Urinary bladder (tissue), 4 donors: Measurements from ENCODE around the gene KRTAP12-1. TPM values are rescaled to one million over a fixed set of nuclear protein-coding genes. Genes with fewer than 3 reads are reported as not detected.
"Not testable (repeated sequence)": the region's sequence is repeated elsewhere in the genome, so short reads cannot be mapped to it uniquely, and the experiment has no call there.

Experiments used
- DNase-seq: peaks from one replicate; pipeline ENCODE4 v3.0.0-alpha.2; 2015; ENCODE audit errors: extremely low spot score
- H3K27ac ChIP-seq: one replicate; pipeline ENCODE4 v1.5.1; 2013; ENCODE audit warnings: low read depth, mild to moderate bottlenecking, moderate library complexity
- H3K36me3 ChIP-seq: one replicate; pipeline ENCODE4 v1.6.1; 2013; ENCODE audit warnings: mild to moderate bottlenecking, moderate library complexity; ENCODE audit not compliant: insufficient read depth
- H3K4me1 ChIP-seq: one replicate; pipeline ENCODE4 v1.6.1; 2013; ENCODE audit warnings: mild to moderate bottlenecking, moderate library complexity; ENCODE audit not compliant: insufficient read depth
- H3K4me3 ChIP-seq: one replicate; pipeline ENCODE4 v1.5.1; 2013; ENCODE audit warnings: low read depth, low read length
- WGBS: extraction: QIAGEN DNeasy Blood & Tissue Kit; methylation state at CpG from one replicate; pipeline ENCODE4 v1.1.7; 2013; 5-methylcytosine and 5-hydroxymethylcytosine counted together
- polyA plus RNA-seq: library from polyadenylated mRNA; stranded (reverse); fragments of 200-250 nt; gene quantifications from one replicate; pipeline ENCODE4 v1.2.3, GENCODE V29; 2013
- total RNA-seq: library from RNA; depleted of rRNA; stranded (reverse); fragments of >200 nt; gene quantifications from one replicate; pipeline ENCODE4 v1.2.3, GENCODE V29; 2014
- donor health status: healthy with polysubstance abuse.
- donor health status: healthy.

KRTAP12-1 gene
- total and polyA plus RNA-seq, 2 donors = not detected

- Histone ChIP-seq H3K27ac (no peak overlapping the region), H3K4me1 (no peaks in the 10 kb centered on the region), H3K36me3 (no peaks in the 10 kb centered on the region), H3K4me3 (no peak overlapping the region)
- DNase-seq = no peak
- WGBS = 29% methylated on average over 35 of the region's 35 CpGs
These were observed 16.1 kb upstream of the KRTAP12-1 start for GRCh38 chr21:44697811-44698734.

GRCh38 chr21:44697172-44697810 is 15.3 kb upstream of the KRTAP12-1 start, which contains the start of gene KRTAP10-12:
Gene KRTAP10-12 (plus strand): TSS chr21:44697172. CDS start chr21:44697202, 30 bp downstream.
- WGBS = 56% methylated on average over 21 of the region's 21 CpGs
- not testable (repeated sequence) for H3K4me1 ChIP-seq, H3K4me3 ChIP-seq, H3K36me3 ChIP-seq, H3K27ac ChIP-seq, DNase-seq

- H3K27ac ChIP-seq = no peak overlapping the region
- 67% methylated on average over 10 of the region's 10 CpGs for WGBS
- H3K36me3 ChIP-seq = no peaks in the 10 kb centered on the region
- no peaks in the 10 kb centered on the region for H3K4me1 ChIP-seq
- no peak overlapping the region for H3K4me3 ChIP-seq
- no peak for DNase-seq
These were observed 14.6 kb upstream of the KRTAP12-1 start for GRCh38 chr21:44696572-44696971.

GRCh38 chr21:44695641-44696040 is 13.7 kb upstream of the KRTAP12-1 start:
- H3K4me1 ChIP-seq = no peaks in the 10 kb centered on the region
- no peak overlapping the region for H3K27ac ChIP-seq
- no peak overlapping the region for H3K4me3 ChIP-seq
- WGBS = 51% methylated on average over 8 of the region's 8 CpGs
- DNase-seq = no peak
- no peaks in the 10 kb centered on the region for H3K36me3 ChIP-seq

- DNase-seq = no peak
- H3K27ac ChIP-seq = no peak overlapping the region
- H3K4me3 ChIP-seq = no peak overlapping the region
- 67% methylated on average over 8 of the region's 8 CpGs for WGBS
- no peaks in the 10 kb centered on the region for H3K4me1 ChIP-seq
- no peaks in the 10 kb centered on the region for H3K36me3 ChIP-seq
These were observed 13.2 kb upstream of the KRTAP12-1 start for GRCh38 chr21:44695184-44695583.

- Histone ChIP-seq H3K36me3 (no peaks in the 10 kb centered on the region), H3K4me1 (no peaks in the 10 kb centered on the region), H3K4me3 (no peak overlapping the region), H3K27ac (no peak overlapping the region)
- DNase-seq = no peak
- 67% methylated on average over 11 of the region's 11 CpGs for WGBS
These were observed 12.8 kb upstream of the KRTAP12-1 start for GRCh38 chr21:44694776-44695175.

- Histone ChIP-seq H3K4me1 (no peaks in the 10 kb centered on the region), H3K4me3 (no peak overlapping the region), H3K27ac (no peak overlapping the region), H3K36me3 (no peaks in the 10 kb centered on the region)
- WGBS = 48% methylated on average over 2 of the region's 2 CpGs
- no peak for DNase-seq
These were observed 11.0 kb upstream of the KRTAP12-1 start for GRCh38 chr21:44692798-44693512.

- no peak for DNase-seq
- Histone ChIP-seq H3K4me3 (no peak overlapping the region), H3K4me1 (no peaks in the 10 kb centered on the region), H3K36me3 (no peaks in the 10 kb centered on the region), H3K27ac (no peak overlapping the region)
- WGBS = 59% methylated on average over 2 of the region's 2 CpGs
These were observed 9.7 kb upstream of the KRTAP12-1 start for GRCh38 chr21:44691686-44692085.

GRCh38 chr21:44689740-44690139 is 7.8 kb upstream of the KRTAP12-1 start:
- DNase-seq, H3K4me3 ChIP-seq, H3K27ac ChIP-seq, H3K4me1 ChIP-seq, H3K36me3 ChIP-seq: not testable (repeated sequence)
- WGBS = 80% methylated on average over 3 of the region's 3 CpGs

GRCh38 chr21:44687671-44688070 is 5.7 kb upstream of the KRTAP12-1 start:
- Histone ChIP-seq H3K4me3 (no peak overlapping the region), H3K4me1 (no peaks in the 10 kb centered on the region), H3K27ac (no peak overlapping the region), H3K36me3 (no peaks in the 10 kb centered on the region)
- WGBS = 50% methylated on average over 11 of the region's 11 CpGs
- DNase-seq = no peak

- H3K4me3 ChIP-seq = no peak overlapping the region
- H3K36me3 ChIP-seq = no peaks in the 10 kb centered on the region
- H3K27ac ChIP-seq = no peak overlapping the region
- DNase-seq = no peak
- WGBS = 68% methylated on average over 25 of the region's 25 CpGs
- no peaks in the 10 kb centered on the region for H3K4me1 ChIP-seq
These were observed 5.0 kb upstream of the KRTAP12-1 start for GRCh38 chr21:44686843-44687561.

GRCh38 chr21:44686000-44686781 is 4.2 kb upstream of the KRTAP12-1 start:
- 36% methylated on average over 14 of the region's 14 CpGs for WGBS

More at GRCh38 chr21:44686000-44686781, 4.2 kb upstream of the KRTAP12-1 start:
- no peak for DNase-seq
- Histone ChIP-seq H3K27ac (no peak overlapping the region), H3K4me1 (no peaks in the 10 kb centered on the region), H3K36me3 (no peaks in the 10 kb centered on the region), H3K4me3 (no peak overlapping the region)
